GM23338 (cell line): ENCODE results near the gene HOXB3. TPM values are rescaled to one million over a fixed set of nuclear protein-coding genes. Genes with fewer than 3 reads are reported as not detected.

Experiments used
- ATAC-seq: fragments of 200-7000 bp; cut with Tn5 transposase; 3 replicates; pipeline ENCODE4 v1.9.1; 2020
- DNase-seq: peaks from one replicate; pipeline ENCODE4 v3.0.0-alpha.2; 2015; ENCODE audit warnings: low spot score
- H2AFZ ChIP-seq: fragments of 200-600 bp; sonication (generic); 2 replicates; pipeline ENCODE4 v1.8.0; 2016; ENCODE audit warnings: antibody characterized with exemption, mild to moderate bottlenecking, moderate library complexity
- H3F3A ChIP-seq: fragments of 200-600 bp; sonication (generic); replicated peaks from 2 replicates; pipeline ENCODE4 v1.8.0; 2017; ENCODE audit warnings: antibody characterized with exemption, mixed run types, low read depth
- H3K27ac ChIP-seq: fragments of 200-600 bp; sonication (generic); 2 replicates; pipeline ENCODE4 v1.6.1; 2016; ENCODE audit warnings: low read depth
- H3K27me3 ChIP-seq: fragments of 200-600 bp; sonication (generic); 2 replicates; pipeline ENCODE4 v1.8.0; 2016; ENCODE audit warnings: mild to moderate bottlenecking, mixed run types, moderate library complexity; ENCODE audit not compliant: insufficient read depth
- H3K36me3 ChIP-seq: fragments of 200-600 bp; sonication (generic); 2 replicates; pipeline ENCODE4 v1.8.0; 2016; ENCODE audit warnings: mild to moderate bottlenecking; ENCODE audit not compliant: insufficient read depth
- H3K4me1 ChIP-seq: fragments of 200-600 bp; sonication (generic); 2 replicates; pipeline ENCODE4 v1.8.0; 2016; ENCODE audit warnings: mild to moderate bottlenecking, moderate library complexity; ENCODE audit not compliant: insufficient read depth
- H3K4me2 ChIP-seq: fragments of 200-600 bp; sonication (generic); 2 replicates; pipeline ENCODE4 v1.7.1; 2017; ENCODE audit warnings: mixed run types
- H3K4me3 ChIP-seq: fragments of 200-600 bp; sonication (generic); 2 replicates; pipeline ENCODE4 v1.6.1; 2016; ENCODE audit warnings: mixed run types
- H3K79me2 ChIP-seq: fragments of 200-600 bp; sonication (generic); replicated peaks from 2 replicates; pipeline ENCODE4 v1.8.0; 2017; ENCODE audit warnings: mild to moderate bottlenecking; ENCODE audit not compliant: insufficient read depth
- H3K9me2 ChIP-seq: fragments of 200-600 bp; sonication (generic); 2 replicates; pipeline ENCODE4 v1.8.0; 2017; ENCODE audit not compliant: insufficient read depth
- H4K20me1 ChIP-seq: fragments of 200-600 bp; sonication (generic); replicated peaks from 2 replicates; pipeline ENCODE4 v1.8.0; 2017; ENCODE audit warnings: mild to moderate bottlenecking; ENCODE audit not compliant: insufficient read depth
- H3K27ac Mint-ChIP-seq: 2 replicates; pipeline ENCODE4 v1.8.0; 2020; ENCODE audit warnings: inconsistent platforms, mild to moderate bottlenecking, moderate library complexity, mixed read lengths
- H3K27me3 Mint-ChIP-seq: 3 replicates; pipeline ENCODE4 v1.8.0; 2022; ENCODE audit warnings: low read depth, mild to moderate bottlenecking, moderate library complexity, mixed read lengths, inconsistent platforms; ENCODE audit not compliant: insufficient read depth, poor library complexity
- H3K36me3 Mint-ChIP-seq: 3 replicates; pipeline ENCODE4 v1.8.0; 2021; ENCODE audit warnings: low read depth, mild to moderate bottlenecking, inconsistent platforms, moderate library complexity, mixed read lengths
- H3K4me1 Mint-ChIP-seq: 3 replicates; pipeline ENCODE4 v1.8.0; 2020; ENCODE audit warnings: mild to moderate bottlenecking, inconsistent platforms, mixed read lengths
- H3K4me3 Mint-ChIP-seq: 3 replicates; pipeline ENCODE4 v1.8.0; 2021; ENCODE audit warnings: moderate library complexity, mild to moderate bottlenecking, inconsistent platforms, mixed read lengths
- H3K9me3 Mint-ChIP-seq: 3 replicates; pipeline ENCODE4 v1.8.0; 2020; ENCODE audit warnings: moderate library complexity, mild to moderate bottlenecking, inconsistent platforms, mixed read lengths
- EZH2 ChIP-seq: fragments of 200-600 bp; sonication (generic); IDR thresholded peaks from one replicate; pipeline ENCODE4 v1.8.0; 2017; ENCODE audit warnings: antibody characterized with exemption, mild to moderate bottlenecking, low read depth; ENCODE audit not compliant: unreplicated experiment
- JUNB ChIP-seq: IDR thresholded peaks from one replicate; pipeline ENCODE4 v1.6.1; 2016; ENCODE audit warnings: antibody characterized with exemption; ENCODE audit not compliant: unreplicated experiment
- NANOG ChIP-seq: IDR thresholded peaks from 2 replicates; pipeline ENCODE4 v1.6.1; 2016; ENCODE audit warnings: antibody characterized with exemption, borderline replicate concordance
- REST ChIP-seq: IDR thresholded peaks from one replicate; pipeline ENCODE4 v1.6.1; 2018; ENCODE audit warnings: antibody characterized with exemption; ENCODE audit not compliant: unreplicated experiment
- ZNF114 ChIP-seq: fragments of 250-450 bp; sonication (Bioruptor Pico); IDR thresholded peaks from 2 replicates; pipeline ENCODE4 v1.5.0; 2020; ENCODE audit warnings: mild to moderate bottlenecking, moderate library complexity
- polyA plus RNA-seq: library from polyadenylated mRNA; unstranded; fragments of >200 nt; fragmentation: Nextera tagmentation; extraction: Ambion mirVana; gene quantifications from 2 replicates; pipeline ENCODE4 v1.2.1, GENCODE V29; 2016
- total RNA-seq: library from RNA; depleted of rRNA; stranded (reverse); fragments of >200 nt; shearing (Covaris generic); gene quantifications from 2 replicates; pipeline ENCODE4 v1.2.3, GENCODE V29; 2014
- TF ChIP-seq, protein P1 (sequence below): fragments of 250-450 bp; sonication (Bioruptor Pico); IDR thresholded peaks from 2 replicates; pipeline ENCODE4 v1.5.0; 2020; ENCODE audit warnings: mild to moderate bottlenecking, moderate library complexity

The HOXB3 gene
- total and polyA plus RNA-seq, 2 experiments from 2014 or later, result 0.17 TPM; not detected in 1

DNA sequence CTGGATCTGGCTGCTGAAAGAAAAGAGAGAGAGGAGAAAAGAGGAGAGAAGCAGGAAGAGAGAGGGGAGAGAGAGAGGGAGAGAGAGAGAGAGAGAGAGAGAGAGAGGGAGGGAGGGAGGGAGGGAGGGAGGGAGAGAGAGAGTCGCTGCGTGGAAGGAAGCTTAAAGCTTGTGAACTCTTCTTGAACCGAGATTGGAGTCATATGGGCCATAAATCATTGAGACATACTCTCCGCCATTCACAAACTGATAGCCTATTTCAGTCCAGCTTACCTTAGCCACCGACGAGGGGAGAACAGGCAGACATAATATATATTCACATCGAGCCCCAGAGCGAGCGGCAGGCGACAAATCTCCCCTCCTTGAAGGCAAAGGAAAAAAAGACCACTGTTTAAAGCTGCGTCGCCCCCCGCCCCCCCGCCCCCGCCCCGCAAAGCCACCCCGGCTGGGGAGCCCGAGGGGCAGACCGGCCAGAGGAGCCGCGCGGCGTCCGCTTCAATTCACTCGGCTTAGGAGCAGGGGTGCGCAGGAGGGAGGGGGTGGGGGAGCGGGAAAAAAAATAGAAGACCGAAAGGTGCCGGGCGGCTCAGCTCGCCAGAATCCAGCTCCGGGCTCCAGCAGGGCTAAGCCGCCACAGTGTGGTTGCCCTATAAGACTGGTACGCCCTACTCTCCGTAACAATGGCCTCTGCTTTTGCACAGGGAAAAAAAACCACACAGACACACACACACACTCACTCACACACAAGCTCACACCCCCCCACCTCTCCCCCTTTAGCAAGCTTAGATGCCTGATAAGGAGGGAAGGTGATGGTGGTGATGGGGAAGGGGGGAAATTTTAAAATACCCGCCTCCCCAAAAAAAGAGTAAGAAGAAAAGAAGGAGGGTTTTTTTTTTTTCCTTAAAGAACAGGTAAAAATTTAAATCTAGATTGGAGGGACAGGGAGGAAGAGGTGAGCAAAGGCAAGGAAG lies 34.5 kb downstream of the HOXB3 start:
- Mint-ChIP-seq H3K4me1 (peaks cover 31% of the 10 kb centered on the region), H3K4me3 (peak overlapping the region; percentile 44), H3K27ac (no peak overlapping the region), H3K36me3 (no peaks in the 10 kb centered on the region), H3K9me3 (no peaks in the 10 kb centered on the region; the same call in 2 of the 3 replicates), H3K27me3 (peaks cover 99% of the 10 kb centered on the region)
- Histone ChIP-seq H3K79me2 (no peaks in the 10 kb centered on the region), H3K36me3 (no peaks in the 10 kb centered on the region), H3K27me3 (peaks cover 100% of the 10 kb centered on the region), H4K20me1 (peaks cover 52% of the 10 kb centered on the region), H3K27ac (no peak overlapping the region), H3K9me2 (no peaks in the 10 kb centered on the region), H3K4me2 (peak overlapping the region; percentile 71; the same call in 1 of the 2 replicates), H3K4me3 (0 out of 2 replicates have a peak overlapping the region, but pooled peaks have one; percentile 39), H3K4me1 (peaks cover 57% of the 10 kb centered on the region), H2AFZ (no peak overlapping the region), H3F3A (peaks cover 47% of the 10 kb centered on the region)
- DNase-seq (no peak), ATAC-seq (peak; percentile 23)
- TF ChIP-seq EZH2 (peak; percentile 98), ZNF114 (no peak), JUNB (no peak), NANOG (no peak), REST (no peak)
- TF ChIP-seq, protein P1, sequence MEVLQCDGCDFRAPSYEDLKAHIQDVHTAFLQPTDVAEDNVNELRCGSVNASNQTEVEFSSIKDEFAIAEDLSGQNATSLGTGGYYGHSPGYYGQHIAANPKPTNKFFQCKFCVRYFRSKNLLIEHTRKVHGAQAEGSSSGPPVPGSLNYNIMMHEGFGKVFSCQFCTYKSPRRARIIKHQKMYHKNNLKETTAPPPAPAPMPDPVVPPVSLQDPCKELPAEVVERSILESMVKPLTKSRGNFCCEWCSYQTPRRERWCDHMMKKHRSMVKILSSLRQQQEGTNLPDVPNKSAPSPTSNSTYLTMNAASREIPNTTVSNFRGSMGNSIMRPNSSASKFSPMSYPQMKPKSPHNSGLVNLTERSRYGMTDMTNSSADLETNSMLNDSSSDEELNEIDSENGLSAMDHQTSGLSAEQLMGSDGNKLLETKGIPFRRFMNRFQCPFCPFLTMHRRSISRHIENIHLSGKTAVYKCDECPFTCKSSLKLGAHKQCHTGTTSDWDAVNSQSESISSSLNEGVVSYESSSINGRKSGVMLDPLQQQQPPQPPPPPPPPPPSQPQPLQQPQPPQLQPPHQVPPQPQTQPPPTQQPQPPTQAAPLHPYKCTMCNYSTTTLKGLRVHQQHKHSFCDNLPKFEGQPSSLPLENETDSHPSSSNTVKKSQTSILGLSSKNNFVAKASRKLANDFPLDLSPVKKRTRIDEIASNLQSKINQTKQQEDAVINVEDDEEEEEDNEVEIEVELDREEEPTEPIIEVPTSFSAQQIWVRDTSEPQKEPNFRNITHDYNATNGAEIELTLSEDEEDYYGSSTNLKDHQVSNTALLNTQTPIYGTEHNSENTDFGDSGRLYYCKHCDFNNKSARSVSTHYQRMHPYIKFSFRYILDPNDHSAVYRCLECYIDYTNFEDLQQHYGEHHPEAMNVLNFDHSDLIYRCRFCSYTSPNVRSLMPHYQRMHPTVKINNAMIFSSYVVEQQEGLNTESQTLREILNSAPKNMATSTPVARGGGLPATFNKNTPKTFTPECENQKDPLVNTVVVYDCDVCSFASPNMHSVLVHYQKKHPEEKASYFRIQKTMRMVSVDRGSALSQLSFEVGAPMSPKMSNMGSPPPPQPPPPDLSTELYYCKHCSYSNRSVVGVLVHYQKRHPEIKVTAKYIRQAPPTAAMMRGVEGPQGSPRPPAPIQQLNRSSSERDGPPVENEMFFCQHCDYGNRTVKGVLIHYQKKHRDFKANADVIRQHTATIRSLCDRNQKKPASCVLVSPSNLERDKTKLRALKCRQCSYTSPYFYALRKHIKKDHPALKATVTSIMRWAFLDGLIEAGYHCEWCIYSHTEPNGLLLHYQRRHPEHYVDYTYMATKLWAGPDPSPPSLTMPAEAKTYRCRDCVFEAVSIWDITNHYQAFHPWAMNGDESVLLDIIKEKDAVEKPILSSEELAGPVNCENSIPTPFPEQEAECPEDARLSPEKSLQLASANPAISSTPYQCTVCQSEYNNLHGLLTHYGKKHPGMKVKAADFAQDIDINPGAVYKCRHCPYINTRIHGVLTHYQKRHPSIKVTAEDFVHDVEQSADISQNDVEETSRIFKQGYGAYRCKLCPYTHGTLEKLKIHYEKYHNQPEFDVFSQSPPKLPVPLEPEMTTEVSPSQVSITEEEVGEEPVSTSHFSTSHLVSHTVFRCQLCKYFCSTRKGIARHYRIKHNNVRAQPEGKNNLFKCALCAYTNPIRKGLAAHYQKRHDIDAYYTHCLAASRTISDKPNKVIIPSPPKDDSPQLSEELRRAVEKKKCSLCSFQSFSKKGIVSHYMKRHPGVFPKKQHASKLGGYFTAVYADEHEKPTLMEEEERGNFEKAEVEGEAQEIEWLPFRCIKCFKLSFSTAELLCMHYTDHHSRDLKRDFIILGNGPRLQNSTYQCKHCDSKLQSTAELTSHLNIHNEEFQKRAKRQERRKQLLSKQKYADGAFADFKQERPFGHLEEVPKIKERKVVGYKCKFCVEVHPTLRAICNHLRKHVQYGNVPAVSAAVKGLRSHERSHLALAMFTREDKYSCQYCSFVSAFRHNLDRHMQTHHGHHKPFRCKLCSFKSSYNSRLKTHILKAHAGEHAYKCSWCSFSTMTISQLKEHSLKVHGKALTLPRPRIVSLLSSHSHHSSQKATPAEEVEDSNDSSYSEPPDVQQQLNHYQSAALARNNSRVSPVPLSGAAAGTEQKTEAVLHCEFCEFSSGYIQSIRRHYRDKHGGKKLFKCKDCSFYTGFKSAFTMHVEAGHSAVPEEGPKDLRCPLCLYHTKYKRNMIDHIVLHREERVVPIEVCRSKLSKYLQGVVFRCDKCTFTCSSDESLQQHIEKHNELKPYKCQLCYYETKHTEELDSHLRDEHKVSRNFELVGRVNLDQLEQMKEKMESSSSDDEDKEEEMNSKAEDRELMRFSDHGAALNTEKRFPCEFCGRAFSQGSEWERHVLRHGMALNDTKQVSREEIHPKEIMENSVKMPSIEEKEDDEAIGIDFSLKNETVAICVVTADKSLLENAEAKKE (CRISPR knock-in tag), result no peak
